Neural progenitor cell (in vitro differentiated cells): ENCODE results near the gene CAMK2D. TPM values are rescaled to one million over a fixed set of nuclear protein-coding genes. Genes with fewer than 3 reads are reported as not detected.

ENCODE experiments used
- DNase-seq: peaks from one replicate; pipeline ENCODE4 v3.0.0-alpha.2; 2016; ENCODE audit warnings: low spot score
- H2AFZ ChIP-seq: fragments of 200-600 bp; sonication (generic); replicated peaks from 2 replicates; pipeline ENCODE4 v1.6.1; 2016; ENCODE audit warnings: antibody characterized with exemption
- H3F3A ChIP-seq: fragments of 200-600 bp; sonication (generic); 2 replicates; pipeline ENCODE4 v1.6.1; 2016; ENCODE audit warnings: antibody characterized with exemption, low read depth
- H3K27ac ChIP-seq: fragments of 200-600 bp; sonication (generic); 2 replicates; pipeline ENCODE4 v1.5.1; 2016; ENCODE audit warnings: mild to moderate bottlenecking
- H3K27me3 ChIP-seq: fragments of 200-600 bp; sonication (generic); 2 replicates; pipeline ENCODE4 v1.6.1; 2016; ENCODE audit warnings: mild to moderate bottlenecking, moderate library complexity
- H3K36me3 ChIP-seq: fragments of 200-600 bp; sonication (generic); 2 replicates; pipeline ENCODE4 v1.5.1; 2016
- H3K4me1 ChIP-seq: fragments of 200-600 bp; sonication (generic); 2 replicates; pipeline ENCODE4 v1.6.1; 2016; ENCODE audit warnings: mixed run types
- H3K4me2 ChIP-seq: fragments of 200-600 bp; sonication (generic); 2 replicates; pipeline ENCODE4 v1.6.1; 2016
- H3K4me3 ChIP-seq: fragments of 200-600 bp; sonication (generic); 2 replicates; pipeline ENCODE4 v1.5.1; 2016
- H3K79me2 ChIP-seq: fragments of 200-600 bp; sonication (generic); 2 replicates; pipeline ENCODE4 v1.6.1; 2016; ENCODE audit warnings: low read depth
- H3K9ac ChIP-seq: fragments of 200-600 bp; sonication (generic); 2 replicates; pipeline ENCODE4 v1.6.1; 2016
- H3K9me3 ChIP-seq: fragments of 200-600 bp; sonication (generic); 2 replicates; pipeline ENCODE4 v1.5.1; 2016; ENCODE audit warnings: low read depth
- H4K20me1 ChIP-seq: fragments of 200-600 bp; sonication (generic); 2 replicates; pipeline ENCODE4 v1.6.1; 2016; ENCODE audit warnings: low read depth
- H3K27ac Mint-ChIP-seq: 3 replicates; pipeline ENCODE4 v1.8.0; 2021; ENCODE audit warnings: mixed read lengths
- H3K27me3 Mint-ChIP-seq: 2 replicates; pipeline ENCODE4 v1.8.0; 2022; ENCODE audit warnings: low read depth, mild to moderate bottlenecking, inconsistent platforms, moderate library complexity, mixed read lengths; ENCODE audit not compliant: insufficient read depth
- H3K36me3 Mint-ChIP-seq: 3 replicates; pipeline ENCODE4 v1.8.0; 2021; ENCODE audit warnings: mixed read lengths
- H3K4me1 Mint-ChIP-seq: 3 replicates; pipeline ENCODE4 v1.8.0; 2021; ENCODE audit warnings: mixed read lengths
- H3K4me3 Mint-ChIP-seq: 3 replicates; pipeline ENCODE4 v1.8.0; 2021; ENCODE audit warnings: mild to moderate bottlenecking, moderate library complexity, mixed read lengths
- H3K9me3 Mint-ChIP-seq: 3 replicates; pipeline ENCODE4 v1.8.0; 2020; ENCODE audit warnings: mixed read lengths
- EZH2 ChIP-seq: fragments of 200-600 bp; sonication (generic); IDR thresholded peaks from 2 replicates; pipeline ENCODE4 v1.6.1; 2017; ENCODE audit warnings: antibody characterized with exemption, mild to moderate bottlenecking, moderate library complexity
- EZH2phosphoT487 ChIP-seq: fragments of 200-600 bp; sonication (generic); IDR thresholded peaks from 2 replicates; pipeline ENCODE4 v1.6.1; 2017; ENCODE audit warnings: antibody characterized with exemption
- total RNA-seq: library from RNA; depleted of rRNA; stranded (reverse); fragments of >200 nt; gene quantifications from 2 replicates; pipeline ENCODE4 v1.2.3, GENCODE V29; 2015; ENCODE audit warnings: low replicate concordance
- TF ChIP-seq, protein P1 (sequence below): fragments of 200-600 bp; sonication (generic); IDR thresholded peaks from 2 replicates; pipeline ENCODE4 v1.5.1; 2017; ENCODE audit warnings: antibody characterized with exemption, mild to moderate bottlenecking

Gene CAMK2D
- total RNA-seq, 1 donor from 2014 or later = 33.2 TPM

DNA sequence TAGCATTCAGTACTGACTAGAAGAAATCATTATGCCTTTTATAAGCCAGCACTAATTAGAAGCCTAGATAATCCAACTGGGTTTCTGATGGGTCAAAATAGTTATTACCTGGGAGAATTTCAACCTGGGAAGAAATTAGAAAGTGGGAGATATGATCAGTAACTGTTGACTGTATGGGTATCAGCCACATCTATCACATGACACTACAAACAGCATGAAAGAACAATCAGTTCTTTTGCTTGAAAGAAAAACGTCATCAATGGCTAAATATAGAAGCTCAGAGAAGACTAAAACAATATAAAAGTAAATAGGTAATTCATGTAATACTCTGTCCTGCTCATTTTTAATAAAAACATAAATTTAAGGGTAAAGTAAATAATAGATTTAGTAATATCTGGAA is 145.1 kb downstream of the CAMK2D start:
- H3K36me3 ChIP-seq = no peaks in the 10 kb centered on the region
- H3K27ac ChIP-seq = no peak overlapping the region
- Mint-ChIP-seq H3K27me3 (no peaks in the 10 kb centered on the region), H3K36me3 (no peaks in the 10 kb centered on the region), H3K9me3 (no peaks in the 10 kb centered on the region), H3K27ac (no peak overlapping the region), H3K4me1 (peaks cover 8% of the 10 kb centered on the region), H3K4me3 (no peak overlapping the region)
- no peaks in the 10 kb centered on the region for H3K79me2 ChIP-seq
- H2AFZ ChIP-seq = no peak overlapping the region
- no peaks in the 10 kb centered on the region for H3F3A ChIP-seq
- H3K9me3 ChIP-seq = no peaks in the 10 kb centered on the region
- no peak overlapping the region for H3K9ac ChIP-seq
- H3K4me3 ChIP-seq = no peak overlapping the region
- TF ChIP-seq EZH2phosphoT487 (no peak), EZH2 (no peak)
- TF ChIP-seq, protein P1, sequence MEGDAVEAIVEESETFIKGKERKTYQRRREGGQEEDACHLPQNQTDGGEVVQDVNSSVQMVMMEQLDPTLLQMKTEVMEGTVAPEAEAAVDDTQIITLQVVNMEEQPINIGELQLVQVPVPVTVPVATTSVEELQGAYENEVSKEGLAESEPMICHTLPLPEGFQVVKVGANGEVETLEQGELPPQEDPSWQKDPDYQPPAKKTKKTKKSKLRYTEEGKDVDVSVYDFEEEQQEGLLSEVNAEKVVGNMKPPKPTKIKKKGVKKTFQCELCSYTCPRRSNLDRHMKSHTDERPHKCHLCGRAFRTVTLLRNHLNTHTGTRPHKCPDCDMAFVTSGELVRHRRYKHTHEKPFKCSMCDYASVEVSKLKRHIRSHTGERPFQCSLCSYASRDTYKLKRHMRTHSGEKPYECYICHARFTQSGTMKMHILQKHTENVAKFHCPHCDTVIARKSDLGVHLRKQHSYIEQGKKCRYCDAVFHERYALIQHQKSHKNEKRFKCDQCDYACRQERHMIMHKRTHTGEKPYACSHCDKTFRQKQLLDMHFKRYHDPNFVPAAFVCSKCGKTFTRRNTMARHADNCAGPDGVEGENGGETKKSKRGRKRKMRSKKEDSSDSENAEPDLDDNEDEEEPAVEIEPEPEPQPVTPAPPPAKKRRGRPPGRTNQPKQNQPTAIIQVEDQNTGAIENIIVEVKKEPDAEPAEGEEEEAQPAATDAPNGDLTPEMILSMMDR = no peak
- H4K20me1 ChIP-seq = no peaks in the 10 kb centered on the region
- H3K4me1 ChIP-seq = no peaks in the 10 kb centered on the region
- DNase-seq = no peak
- H3K4me2 ChIP-seq = no peak overlapping the region
- no peaks in the 10 kb centered on the region for H3K27me3 ChIP-seq

DNA sequence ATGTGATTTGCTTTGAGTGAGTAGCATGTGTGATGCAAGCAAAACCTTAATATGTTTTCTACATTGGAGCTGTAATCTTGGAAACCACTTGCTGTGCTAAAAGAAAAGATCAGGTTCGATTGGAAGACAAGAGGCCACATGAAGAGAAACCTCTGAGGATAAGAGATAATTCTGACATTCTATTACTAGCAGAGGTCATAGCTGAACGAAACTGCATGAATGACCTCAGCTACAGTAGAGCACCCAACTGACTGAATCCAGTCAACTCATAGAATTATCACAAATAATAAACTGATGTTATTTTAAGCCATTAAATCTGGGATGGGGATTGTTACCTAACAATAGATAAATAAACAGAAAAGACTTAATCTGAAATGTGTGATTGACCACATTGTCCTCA is 147.1 kb downstream of the CAMK2D start:
- H3K36me3 ChIP-seq = no peaks in the 10 kb centered on the region
- no peaks in the 10 kb centered on the region for H3K79me2 ChIP-seq

DNA sequence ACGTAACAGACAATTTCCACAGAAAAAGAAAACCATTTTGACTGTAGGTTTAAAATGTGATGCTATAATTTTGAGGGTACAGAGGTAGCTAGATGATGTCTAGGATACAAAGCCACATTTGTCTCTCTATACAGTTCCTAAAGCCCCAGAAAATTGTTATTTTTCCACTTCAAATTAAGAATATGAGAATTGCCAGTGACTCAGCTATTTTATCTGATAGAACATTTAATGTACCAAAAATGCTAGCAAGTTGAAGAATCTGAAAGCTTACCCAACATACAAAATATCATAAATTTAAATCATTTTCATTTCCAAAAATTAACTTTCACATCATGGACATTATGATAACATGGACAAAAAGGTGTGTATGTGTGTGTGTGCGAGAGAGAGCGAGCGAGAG is 148.0 kb downstream of the CAMK2D start:
- no peak overlapping the region for H3K27ac ChIP-seq
- no peak for TF ChIP-seq EZH2phosphoT487
- TF ChIP-seq, protein P1 = no peak
- TF ChIP-seq EZH2 = no peak
- Mint-ChIP-seq H3K27me3 (no peaks in the 10 kb centered on the region), H3K4me3 (no peak overlapping the region), H3K4me1 (peaks cover 8% of the 10 kb centered on the region), H3K9me3 (no peaks in the 10 kb centered on the region), H3K27ac (no peak overlapping the region), H3K36me3 (no peaks in the 10 kb centered on the region)
- no peaks in the 10 kb centered on the region for H3K4me1 ChIP-seq
- no peaks in the 10 kb centered on the region for H3K79me2 ChIP-seq
- H3F3A ChIP-seq = no peaks in the 10 kb centered on the region
- no peak overlapping the region for H3K9ac ChIP-seq
- no peaks in the 10 kb centered on the region for H3K27me3 ChIP-seq
- H3K4me3 ChIP-seq = no peak overlapping the region
- no peaks in the 10 kb centered on the region for H3K36me3 ChIP-seq
- no peak overlapping the region for H3K4me2 ChIP-seq
- no peak for DNase-seq
- no peak overlapping the region for H2AFZ ChIP-seq
- H4K20me1 ChIP-seq = no peaks in the 10 kb centered on the region
- no peaks in the 10 kb centered on the region for H3K9me3 ChIP-seq

More for the DNA sequence above, 147.1 kb downstream of the CAMK2D start:
- no peaks in the 10 kb centered on the region for H3F3A ChIP-seq
- H3K4me1 ChIP-seq = no peaks in the 10 kb centered on the region
- H3K27me3 Mint-ChIP-seq = no peaks in the 10 kb centered on the region
- no peaks in the 10 kb centered on the region for H3K36me3 Mint-ChIP-seq
- H3K27ac ChIP-seq = no peak overlapping the region
- H3K4me1 Mint-ChIP-seq = peaks cover 8% of the 10 kb centered on the region
- no peak overlapping the region for H3K27ac Mint-ChIP-seq
- H4K20me1 ChIP-seq = no peaks in the 10 kb centered on the region
- no peak overlapping the region for H2AFZ ChIP-seq
- H3K9me3 ChIP-seq = no peaks in the 10 kb centered on the region
- no peaks in the 10 kb centered on the region for H3K27me3 ChIP-seq
- no peaks in the 10 kb centered on the region for H3K9me3 Mint-ChIP-seq
- H3K4me2 ChIP-seq = no peak overlapping the region
- no peak overlapping the region for H3K9ac ChIP-seq
- no peak for DNase-seq
- no peak overlapping the region for H3K4me3 ChIP-seq
- TF ChIP-seq EZH2 = no peak
- TF ChIP-seq, protein P1 = no peak
- TF ChIP-seq EZH2phosphoT487 = no peak
- H3K4me3 Mint-ChIP-seq = no peak overlapping the region
